ENCODE results near the gene KIF13A.

Gene KIF13A

GRCh38 chr6:17933716-17934115 lies 53.7 kb downstream of the KIF13A start:
- no peak for TF ChIP-seq CTCF (conservative IDR thresholded peaks at IDR 0.05; ENCODE audit: low read depth, low read length)
- H3K4me3 ChIP-seq (ENCODE audit: low read length): no peak overlapping the region
- DNase-seq (ENCODE audit: low read depth): no peak

DNA sequence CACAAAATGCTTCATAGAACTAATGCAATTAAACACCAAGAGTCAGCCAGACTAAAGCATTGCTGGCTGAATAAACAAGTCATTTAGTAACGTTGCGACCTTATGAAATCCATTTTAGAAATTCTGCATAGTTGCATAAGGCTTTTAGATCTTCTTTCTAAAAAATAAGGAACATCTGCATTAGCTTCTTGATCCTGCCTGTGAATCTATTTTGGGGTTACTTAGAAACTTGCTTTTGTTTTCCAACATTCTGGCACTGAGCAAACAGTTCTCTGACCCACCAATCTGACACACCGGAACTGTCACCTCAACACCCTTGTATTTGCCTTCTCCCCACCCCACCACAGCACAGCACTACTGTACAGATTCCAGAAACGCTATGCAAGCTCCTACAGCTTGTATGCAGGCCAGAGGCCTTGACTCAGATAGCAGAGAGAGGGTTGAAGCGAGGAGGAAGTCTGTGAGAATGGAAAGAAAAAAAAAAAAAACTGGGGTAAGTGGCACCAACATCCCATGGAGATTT lies 55.0 kb downstream of the KIF13A start:
- no peak for DNase-seq (ENCODE audit: low read depth)
- H3K4me3 ChIP-seq (ENCODE audit: low read length): no peak overlapping the region
- no peak for TF ChIP-seq CTCF (conservative IDR thresholded peaks at IDR 0.05; ENCODE audit: low read depth, low read length)

DNA sequence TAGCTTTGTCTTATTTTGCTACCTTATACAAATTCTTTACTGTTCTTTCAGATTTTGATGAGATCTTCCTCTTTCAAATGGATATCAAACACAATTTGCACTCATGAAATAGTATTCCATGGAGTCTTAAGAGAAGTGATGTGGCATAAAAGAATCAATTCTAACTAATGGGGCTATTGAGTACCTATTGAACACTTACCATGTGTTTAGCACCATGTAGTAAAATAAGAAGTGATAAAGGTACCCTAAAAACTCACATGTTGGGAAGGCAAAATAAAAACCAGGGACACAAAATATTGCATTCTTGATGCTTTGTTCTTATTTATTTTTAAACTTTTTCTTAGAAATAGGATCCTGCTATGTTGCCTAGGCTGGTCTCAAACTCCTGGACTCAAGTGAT lies 56.2 kb downstream of the KIF13A start:
- DNase-seq (ENCODE audit: low read depth): no peak
- TF ChIP-seq CTCF (conservative IDR thresholded peaks at IDR 0.05; ENCODE audit: low read depth, low read length): no peak
- H3K4me3 ChIP-seq (ENCODE audit: low read length): no peak overlapping the region

GRCh38 chr6:17930321-17930993 lies 57.0 kb downstream of the KIF13A start:
- H3K4me3 ChIP-seq (ENCODE audit: low read length): no peak overlapping the region
- no peak for DNase-seq (ENCODE audit: low read depth)
- no peak for TF ChIP-seq CTCF (conservative IDR thresholded peaks at IDR 0.05; ENCODE audit: low read depth, low read length)

GRCh38 chr6:17928514-17929430 lies 58.7 kb downstream of the KIF13A start:
- no peak for TF ChIP-seq CTCF (conservative IDR thresholded peaks at IDR 0.05; ENCODE audit: low read depth, low read length)
- DNase-seq (ENCODE audit: low read depth): peak; percentile 54
- no peak overlapping the region for H3K4me3 ChIP-seq (ENCODE audit: low read length)

- DNase-seq (ENCODE audit: low read depth): no peak
- no peak for TF ChIP-seq CTCF (conservative IDR thresholded peaks at IDR 0.05; ENCODE audit: low read depth, low read length)
- no peak overlapping the region for H3K4me3 ChIP-seq (ENCODE audit: low read length)
These were observed 59.7 kb downstream of the KIF13A start for GRCh38 chr6:17927705-17928104.
